Smooth muscle cell (in vitro differentiated cells): ENCODE data around the gene ZNF682. TPM values are rescaled to one million over a fixed set of nuclear protein-coding genes. Genes with fewer than 3 reads are reported as not detected.
"Not testable (repeated sequence)": the region's sequence is repeated elsewhere in the genome, so short reads cannot be mapped to it uniquely, and the experiment has no call there.

Source experiments
- DNase-seq: peaks from one replicate; lab custom pipeline; 2025; ENCODE audit not compliant: unreplicated experiment; lab: John Stamatoyannopoulos, UW
- H2AFZ ChIP-seq: fragments of 200-600 bp; sonication (generic); 2 replicates; pipeline ENCODE4 v1.6.0; 2016; ENCODE audit warnings: antibody characterized with exemption, low read depth, mild to moderate bottlenecking
- H3F3A ChIP-seq: fragments of 200-600 bp; sonication (generic); 2 replicates; pipeline ENCODE4 v1.6.0; 2017; ENCODE audit warnings: antibody characterized with exemption, low read depth
- H3K27ac ChIP-seq: fragments of 200-600 bp; sonication (generic); 2 replicates; pipeline ENCODE4 v1.5.1; 2016; ENCODE audit warnings: low read depth, mild to moderate bottlenecking
- H3K27me3 ChIP-seq: fragments of 200-600 bp; sonication (generic); 2 replicates; pipeline ENCODE4 v1.6.1; 2016; ENCODE audit warnings: low read depth, mild to moderate bottlenecking
- H3K36me3 ChIP-seq: fragments of 200-600 bp; sonication (generic); 2 replicates; pipeline ENCODE4 v1.5.1; 2016; ENCODE audit warnings: low read depth
- H3K4me1 ChIP-seq: fragments of 200-600 bp; sonication (generic); 2 replicates; pipeline ENCODE4 v1.5.1; 2016; ENCODE audit warnings: low read depth
- H3K4me2 ChIP-seq: fragments of 200-600 bp; sonication (generic); 2 replicates; pipeline ENCODE4 v1.6.0; 2016; ENCODE audit warnings: mild to moderate bottlenecking
- H3K4me3 ChIP-seq: fragments of 200-600 bp; sonication (generic); 2 replicates; pipeline ENCODE4 v1.5.1; 2016; ENCODE audit warnings: mild to moderate bottlenecking
- H3K79me2 ChIP-seq: fragments of 200-600 bp; sonication (generic); 2 replicates; pipeline ENCODE4 v1.6.0; 2016; ENCODE audit warnings: low read depth, mild to moderate bottlenecking
- H3K9ac ChIP-seq: fragments of 200-600 bp; sonication (generic); 2 replicates; pipeline ENCODE4 v1.6.0; 2016; ENCODE audit warnings: low read depth
- H3K9me3 ChIP-seq: fragments of 200-600 bp; sonication (generic); replicated peaks from 2 replicates; pipeline ENCODE4 v1.5.1; 2016; ENCODE audit warnings: low read depth
- H4K20me1 ChIP-seq: fragments of 200-600 bp; sonication (generic); 2 replicates; pipeline ENCODE4 v1.6.0; 2016; ENCODE audit warnings: low read depth
- CTCF ChIP-seq: fragments of 200-600 bp; sonication (generic); IDR thresholded peaks from 2 replicates; pipeline ENCODE4 v1.5.1; 2017; ENCODE audit warnings: borderline replicate concordance, mild to moderate bottlenecking, antibody characterized with exemption; ENCODE audit not compliant: insufficient read depth, poor library complexity, severe bottlenecking
- WGBS: methylation state at CpG from one replicate; pipeline ENCODE4 v1.1.7; 2016; ENCODE audit warnings: low lambda C conversion rate; 5-methylcytosine and 5-hydroxymethylcytosine counted together
- polyA plus RNA-seq: library from polyadenylated mRNA; unstranded; fragments of >200 nt; fragmentation: Nextera tagmentation; extraction: Ambion mirVana; gene quantifications from 2 replicates; pipeline ENCODE4 v1.2.1, GENCODE V29; 2016
- total RNA-seq: library from RNA; depleted of rRNA; stranded (reverse); fragments of >200 nt; gene quantifications from 2 replicates; pipeline ENCODE4 v1.2.3, GENCODE V29; 2014

Gene ZNF682
- total RNA-seq (9.0 and 10.1 TPM in 2 replicates), polyA plus RNA-seq (4.4 and 7.8 TPM in 2 replicates)

- peak within 1 kb of the TSS; percentile 86 for H3K4me2 ChIP-seq
- 5% methylated on average over 18 of the region's 25 CpGs for WGBS
These were observed at the start of gene ZNF682 for GRCh38 chr19:20039203-20039723. ZNF682 (minus strand) TSS chr19:20039505; CDS start chr19:20039345, 160 bp downstream.

GRCh38 chr19:20082876-20083275 is 43.6 kb upstream of the ZNF682 start:
- H3K4me2 ChIP-seq = peak overlapping the region; percentile 21
- not testable (repeated sequence) for H3K4me3 ChIP-seq, H4K20me1 ChIP-seq, H3K27ac ChIP-seq, H3K9me3 ChIP-seq, H3K36me3 ChIP-seq, DNase-seq, H2AFZ ChIP-seq, H3K9ac ChIP-seq, H3F3A ChIP-seq, H3K27me3 ChIP-seq
- WGBS = 22% methylated on average over 7 of the region's 7 CpGs
- H3K4me1 ChIP-seq = peaks cover 12% of the 10 kb centered on the region
- peaks cover 53% of the 10 kb centered on the region for H3K79me2 ChIP-seq

More at GRCh38 chr19:20039203-20039723, at the start of gene ZNF682:
- Histone ChIP-seq H3K4me1 (peaks cover 10% of the 10 kb centered on the region), H3K79me2 (peaks cover 17% of the 10 kb centered on the region), H3K36me3 (no peaks in the 10 kb centered on the region), H3K9ac (peak within 1 kb of the TSS; percentile 82), H3K9me3 (no peaks in the 10 kb centered on the region), H3K27me3 (no peaks in the 10 kb centered on the region), H3F3A (no peaks in the 10 kb centered on the region), H3K27ac (peak within 1 kb of the TSS; percentile 37), H2AFZ (peak within 1 kb of the TSS; percentile 90), H4K20me1 (no peaks in the 10 kb centered on the region), H3K4me3 (peak within 1 kb of the TSS; percentile 74)
- no peak for TF ChIP-seq CTCF
- peak; percentile 81 for DNase-seq

- Histone ChIP-seq H3K27ac (peak overlapping the region; percentile 23), H3K4me1 (peaks cover 12% of the 10 kb centered on the region), H3K4me2 (peak overlapping the region; percentile 21), H3K79me2 (peaks cover 49% of the 10 kb centered on the region)
- H2AFZ ChIP-seq, H3K9me3 ChIP-seq, H3K27me3 ChIP-seq, DNase-seq, H3F3A ChIP-seq, H3K4me3 ChIP-seq, H3K9ac ChIP-seq, H4K20me1 ChIP-seq, H3K36me3 ChIP-seq: not testable (repeated sequence)
- 7% methylated on average over 3 of the region's 3 CpGs for WGBS
These were observed 43.0 kb upstream of the ZNF682 start for GRCh38 chr19:20082232-20082833.

- no peak overlapping the region for H2AFZ ChIP-seq
- H3K4me2 ChIP-seq = no peak overlapping the region
- no peak for TF ChIP-seq CTCF
- H3K4me3 ChIP-seq = no peak overlapping the region
- no peak overlapping the region for H3K27ac ChIP-seq
- DNase-seq = no peak
- no peak overlapping the region for H3K9ac ChIP-seq
- H3K27me3 ChIP-seq = no peaks in the 10 kb centered on the region
- H3K4me1 ChIP-seq = peaks cover 12% of the 10 kb centered on the region
- peaks cover 7% of the 10 kb centered on the region for H3F3A ChIP-seq
- H3K9me3 ChIP-seq = no peaks in the 10 kb centered on the region
- WGBS = 17% methylated on average over 3 of the region's 3 CpGs
- H4K20me1 ChIP-seq = no peaks in the 10 kb centered on the region
- no peaks in the 10 kb centered on the region for H3K36me3 ChIP-seq
- H3K79me2 ChIP-seq = peaks cover 33% of the 10 kb centered on the region
These were observed 41.4 kb upstream of the ZNF682 start for GRCh38 chr19:20080656-20081055.
